Measurements from ENCODE around the gene PARD3.

DNA sequence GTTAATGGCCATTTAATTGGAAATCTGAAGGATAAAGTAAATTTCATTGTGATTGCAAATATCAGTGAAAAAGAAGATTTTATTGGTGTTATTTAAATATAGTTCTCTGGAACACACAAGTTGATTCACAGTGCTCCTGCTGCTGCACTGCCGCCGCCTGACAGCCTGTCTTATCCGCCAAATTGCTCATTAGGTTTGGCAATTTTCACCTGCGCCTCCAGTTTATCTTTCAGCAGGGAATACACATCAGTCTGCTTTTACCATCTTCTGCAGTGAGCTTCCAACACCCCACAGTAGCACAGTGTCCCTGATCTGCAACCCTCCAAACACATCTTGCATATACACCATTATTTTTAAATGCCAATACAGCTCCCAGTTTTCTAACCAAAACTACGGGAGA is 308.3 kb downstream of the PARD3 start:
- TF ChIP-seq, protein P1, sequence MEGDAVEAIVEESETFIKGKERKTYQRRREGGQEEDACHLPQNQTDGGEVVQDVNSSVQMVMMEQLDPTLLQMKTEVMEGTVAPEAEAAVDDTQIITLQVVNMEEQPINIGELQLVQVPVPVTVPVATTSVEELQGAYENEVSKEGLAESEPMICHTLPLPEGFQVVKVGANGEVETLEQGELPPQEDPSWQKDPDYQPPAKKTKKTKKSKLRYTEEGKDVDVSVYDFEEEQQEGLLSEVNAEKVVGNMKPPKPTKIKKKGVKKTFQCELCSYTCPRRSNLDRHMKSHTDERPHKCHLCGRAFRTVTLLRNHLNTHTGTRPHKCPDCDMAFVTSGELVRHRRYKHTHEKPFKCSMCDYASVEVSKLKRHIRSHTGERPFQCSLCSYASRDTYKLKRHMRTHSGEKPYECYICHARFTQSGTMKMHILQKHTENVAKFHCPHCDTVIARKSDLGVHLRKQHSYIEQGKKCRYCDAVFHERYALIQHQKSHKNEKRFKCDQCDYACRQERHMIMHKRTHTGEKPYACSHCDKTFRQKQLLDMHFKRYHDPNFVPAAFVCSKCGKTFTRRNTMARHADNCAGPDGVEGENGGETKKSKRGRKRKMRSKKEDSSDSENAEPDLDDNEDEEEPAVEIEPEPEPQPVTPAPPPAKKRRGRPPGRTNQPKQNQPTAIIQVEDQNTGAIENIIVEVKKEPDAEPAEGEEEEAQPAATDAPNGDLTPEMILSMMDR (IDR thresholded peaks at IDR 0.05; ENCODE audit: insufficient read depth, low read depth, low read length): no peak
- no peak for TF ChIP-seq EZH2 (IDR thresholded peaks at IDR 0.05; ENCODE audit: insufficient read depth, low read length)

All from astrocyte (in vitro differentiated cells and primary cell).